HG02885 (cell line): ENCODE data around the gene HSPA2.
A peak's percentile ranks its signal among the peaks of the same experiment; 100 is the strongest.

Experiments
- ATAC-seq: cut with Tn5 transposase; IDR thresholded peaks from one replicate; pipeline ENCODE4 v1.9.1; 2021; ENCODE audit warnings: mild to moderate bottlenecking; ENCODE audit not compliant: unreplicated experiment, poor library complexity

Gene HSPA2

DNA sequence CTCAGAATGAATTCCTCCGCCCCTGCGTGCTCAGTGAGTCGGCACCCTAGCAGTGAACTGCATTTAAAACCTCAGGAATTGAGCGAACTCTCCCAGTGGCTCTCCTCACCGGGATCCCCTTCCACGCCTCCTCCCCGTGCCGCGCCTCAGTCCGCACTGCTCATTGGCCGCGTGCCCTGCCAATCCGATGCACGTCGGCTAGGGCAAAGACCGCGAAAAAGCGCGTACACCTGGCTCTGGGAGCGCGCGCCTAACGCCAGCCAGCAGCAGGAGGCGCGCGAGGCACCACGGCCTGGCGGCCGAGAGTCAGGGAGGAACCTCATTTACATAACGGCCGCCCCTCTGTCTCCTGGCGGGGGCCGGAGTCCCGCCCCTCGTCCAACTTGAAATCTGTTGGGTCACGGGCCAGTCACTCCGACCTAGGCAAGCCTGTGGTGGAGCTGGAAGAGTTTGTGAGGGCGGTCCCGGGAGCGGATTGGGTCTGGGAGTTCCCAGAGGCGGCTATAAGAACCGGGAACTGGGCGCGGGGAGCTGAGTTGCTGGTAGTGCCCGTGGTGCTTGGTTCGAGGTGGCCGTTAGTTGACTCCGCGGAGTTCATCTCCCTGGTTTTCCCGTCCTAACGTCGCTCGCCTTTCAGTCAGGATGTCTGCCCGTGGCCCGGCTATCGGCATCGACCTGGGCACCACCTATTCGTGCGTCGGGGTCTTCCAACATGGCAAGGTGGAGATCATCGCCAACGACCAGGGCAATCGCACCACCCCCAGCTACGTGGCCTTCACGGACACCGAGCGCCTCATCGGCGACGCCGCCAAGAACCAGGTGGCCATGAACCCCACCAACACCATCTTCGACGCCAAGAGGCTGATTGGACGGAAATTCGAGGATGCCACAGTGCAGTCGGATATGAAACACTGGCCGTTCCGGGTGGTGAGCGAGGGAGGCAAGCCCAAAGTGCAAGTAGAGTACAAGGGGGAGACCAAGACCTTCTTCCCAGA lies at the start of gene HSPA2:
Gene HSPA2, plus strand, starts transcription at position 534 of the 995 bp plus-strand sequence. Its CDS starts 109 bp downstream, at position 643.
- ATAC-seq = peak; percentile 94

DNA sequence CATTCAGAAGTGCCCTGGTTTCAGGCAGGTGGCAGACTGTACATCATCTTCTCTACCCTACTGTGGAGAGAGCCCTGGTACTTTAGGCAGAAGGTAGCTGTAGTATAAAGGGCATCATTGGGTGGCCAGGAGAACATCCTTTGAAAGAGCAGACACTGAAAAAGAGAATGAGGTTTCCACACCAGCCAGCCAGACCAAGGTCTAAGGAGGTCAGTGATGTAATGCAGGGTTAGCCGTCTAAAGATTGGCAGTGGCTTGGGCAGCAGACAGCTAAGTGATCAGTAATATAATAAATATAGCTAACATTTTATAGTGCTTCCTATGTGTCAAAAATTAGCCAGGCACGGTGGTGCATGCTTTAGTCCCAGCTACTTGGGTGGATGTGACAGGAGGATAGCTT lies 48.9 kb upstream of the HSPA2 start:
- ATAC-seq = no peak

DNA sequence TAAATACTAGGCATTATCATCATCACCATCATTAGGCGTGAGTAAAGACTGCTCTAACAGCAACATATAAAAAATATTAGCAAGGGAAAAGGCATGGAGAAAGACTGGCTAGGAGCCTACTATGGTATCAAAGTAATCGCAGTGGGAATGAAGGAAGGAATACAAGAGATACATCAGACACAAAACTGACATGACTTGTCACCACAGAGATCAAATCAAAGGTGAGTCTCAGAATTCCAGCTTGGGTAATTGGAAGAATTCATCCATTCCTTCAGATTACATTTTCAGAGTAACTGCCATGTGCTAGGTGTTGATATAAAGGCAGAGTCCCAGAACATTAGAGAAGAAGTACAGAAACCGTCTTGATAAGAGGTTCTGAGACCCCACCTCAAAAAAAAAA lies 47.1 kb upstream of the HSPA2 start:
- no peak for ATAC-seq

DNA sequence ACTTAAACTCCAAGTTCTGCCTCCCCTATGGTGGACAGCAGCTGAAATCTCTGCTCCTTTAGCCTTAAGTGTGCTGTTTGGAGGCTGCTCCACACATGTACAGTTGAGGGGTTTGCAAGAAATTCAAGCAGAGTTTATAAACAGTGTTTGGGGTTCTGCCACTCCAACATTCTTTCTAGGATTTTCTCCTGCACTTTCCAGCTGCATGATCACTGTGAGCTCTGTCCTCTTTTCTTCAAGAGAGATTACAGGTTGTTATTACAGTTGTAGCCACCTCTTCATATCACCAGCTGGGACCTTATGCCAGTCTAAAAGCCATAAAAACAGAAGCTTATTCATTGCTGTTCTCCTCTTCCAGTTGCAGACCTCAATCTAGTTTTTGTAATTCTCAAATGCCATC lies 45.3 kb upstream of the HSPA2 start:
- ATAC-seq = no peak

GRCh38 chr14:64496764-64497163 lies 43.8 kb upstream of the HSPA2 start:
- ATAC-seq = no peak

GRCh38 chr14:64500088-64500487 lies 40.5 kb upstream of the HSPA2 start:
- no peak for ATAC-seq

- no peak for ATAC-seq
Measured at GRCh38 chr14:64501411-64502171, 39.0 kb upstream of the HSPA2 start.

- no peak for ATAC-seq
Measured at GRCh38 chr14:64502456-64502855, 38.1 kb upstream of the HSPA2 start.

DNA sequence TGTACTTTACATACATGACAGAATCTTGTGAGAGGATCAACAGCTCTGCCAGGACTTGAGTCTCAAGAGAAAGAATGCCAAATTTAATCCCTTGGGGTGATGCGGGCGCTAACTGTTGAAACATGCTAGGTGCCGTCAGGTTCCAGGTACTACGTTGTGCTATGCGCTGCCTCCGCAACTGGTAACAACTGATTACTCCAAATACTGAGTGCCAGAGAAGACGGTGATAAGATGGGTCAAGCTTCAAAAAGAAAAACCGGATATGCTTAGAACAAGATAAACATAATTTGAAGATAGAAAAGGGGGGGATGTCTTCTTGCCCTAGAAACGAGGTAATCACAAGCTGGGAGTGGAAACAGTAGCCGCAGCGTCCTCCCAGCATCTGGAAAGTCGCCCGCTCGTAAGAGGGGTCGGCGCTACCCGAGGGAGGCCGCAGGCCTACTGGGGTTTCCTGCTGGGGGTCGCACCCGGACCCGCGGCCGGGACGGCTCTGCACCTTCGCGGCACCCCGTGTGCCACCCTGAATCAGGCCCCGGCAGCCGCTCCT lies 37.6 kb upstream of the HSPA2 start:
- ATAC-seq = no peak

DNA sequence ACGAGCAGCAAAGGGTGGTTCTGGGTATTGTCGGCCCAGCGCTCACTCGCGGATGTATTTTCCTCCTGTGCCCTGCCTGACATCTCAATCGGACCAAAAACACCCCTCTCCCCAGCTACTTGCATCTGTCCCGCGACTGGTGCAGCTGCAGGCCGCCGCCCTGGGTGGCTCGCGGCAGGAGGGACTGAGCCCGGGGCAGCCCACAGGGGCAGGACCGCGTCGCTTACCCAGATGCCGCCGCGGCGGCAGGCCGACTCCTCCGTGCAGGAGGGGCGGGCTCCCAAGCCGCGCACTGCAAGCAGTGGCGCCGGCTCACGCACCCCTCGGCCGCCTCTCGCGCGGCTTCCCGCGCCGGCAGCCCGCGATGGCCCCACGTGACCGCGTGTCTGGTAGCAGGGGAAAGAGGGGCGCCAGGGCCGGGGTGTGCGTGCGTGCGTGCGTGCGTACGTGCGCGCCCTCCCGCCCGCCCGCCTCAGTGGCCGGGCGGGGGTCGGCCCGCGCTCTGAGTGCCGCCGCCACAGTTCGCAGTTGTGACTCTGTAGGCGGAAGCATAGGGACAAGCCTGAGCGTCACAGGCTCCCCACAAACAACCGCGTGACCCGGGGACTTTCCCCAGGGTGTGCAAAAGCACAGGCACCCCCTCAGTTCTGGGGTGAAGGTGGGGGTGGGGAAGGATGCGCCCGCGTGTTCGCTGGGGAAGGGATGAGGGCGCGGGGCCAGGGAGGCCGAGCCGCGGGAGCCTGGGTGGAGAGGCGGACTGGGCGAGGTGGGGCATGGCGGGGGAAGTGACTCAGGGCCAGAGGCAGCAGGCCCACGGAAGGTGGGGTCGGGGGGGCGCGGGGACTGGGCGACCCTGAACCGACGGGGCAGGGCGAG lies 36.9 kb upstream of the HSPA2 start, which contains the start of gene ZBTB25:
Gene ZBTB25, minus strand, starts transcription at position 405 of the 876 bp plus-strand sequence. CDS start 13,305 bp downstream, outside the sequence.
- peak; percentile 65 for ATAC-seq

GRCh38 chr14:64504310-64504896 lies 36.1 kb upstream of the HSPA2 start, which contains the start of gene ZBTB1:
TSS of gene ZBTB1 (plus strand) at chr14:64504770. CDS start at chr14:64521505, 16,735 bp downstream.
- peak; percentile 22 for ATAC-seq

- ATAC-seq = peak; percentile 31
Measured at GRCh38 chr14:64504897-64505794, 35.4 kb upstream of the HSPA2 start.

- no peak for ATAC-seq
Measured at GRCh38 chr14:64506721-64507120, 33.8 kb upstream of the HSPA2 start.

DNA sequence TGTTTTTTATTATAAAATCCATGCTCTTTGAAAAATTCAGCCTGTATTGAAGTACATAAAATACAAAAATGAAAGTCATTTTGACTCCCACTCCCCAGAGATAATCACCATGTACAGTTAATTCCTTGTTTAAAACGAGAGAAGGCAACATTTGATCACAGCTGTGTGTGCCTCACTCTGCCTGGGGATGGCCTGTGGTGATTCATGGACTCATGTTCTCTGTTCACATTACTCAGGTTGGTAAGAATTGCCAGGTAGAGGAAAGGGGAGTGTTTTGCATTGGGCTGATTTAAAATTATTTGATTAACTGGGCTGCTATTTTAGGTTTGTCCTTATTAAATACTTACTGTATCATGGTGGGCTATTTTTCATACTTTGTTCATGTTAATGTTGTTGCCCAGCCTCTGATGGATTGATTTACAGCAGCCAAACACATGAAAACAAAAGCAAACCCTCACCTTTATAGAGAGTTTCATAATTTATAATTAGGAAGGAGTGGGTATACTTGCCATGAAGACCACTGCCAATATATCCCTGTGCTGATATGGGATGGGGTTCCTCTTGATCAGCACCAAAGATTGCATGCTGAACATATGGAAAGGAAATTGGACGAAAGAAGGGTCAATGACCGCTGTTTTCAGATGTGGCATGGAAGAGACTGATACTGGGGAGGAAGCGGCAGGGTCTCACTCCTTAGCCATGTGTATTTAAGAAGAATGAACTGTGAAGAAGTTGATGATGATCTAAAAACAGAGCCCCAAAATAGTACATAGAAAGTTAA lies 33.0 kb upstream of the HSPA2 start:
- ATAC-seq = no peak

GRCh38 chr14:64508215-64508776 lies 32.2 kb upstream of the HSPA2 start:
- peak; percentile 12 for ATAC-seq

DNA sequence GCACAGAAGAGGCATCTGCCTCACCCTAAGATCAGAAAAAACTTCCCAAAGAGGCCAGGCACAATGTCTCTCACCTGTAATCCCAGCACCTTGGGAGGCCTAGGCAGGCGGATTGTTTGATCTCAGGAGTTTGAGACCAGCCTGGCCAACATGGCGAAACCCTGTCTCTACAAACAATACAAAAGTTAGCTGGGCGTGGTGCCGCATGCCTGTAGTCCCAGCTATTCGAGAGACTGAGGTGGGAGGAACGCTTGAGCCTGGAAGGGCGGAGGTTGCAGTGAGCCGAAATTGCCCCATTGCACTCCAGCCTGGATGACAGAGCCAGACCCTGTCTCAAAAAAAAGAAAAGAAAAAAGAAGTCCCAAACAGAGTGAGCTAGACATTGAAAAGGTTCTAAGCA lies 31.5 kb upstream of the HSPA2 start:
- ATAC-seq = no peak
